AG10803 (cell line): ENCODE data around the gene GALNT2.

ENCODE experiments used
- DNase-seq: peaks from one replicate; pipeline ENCODE4 v3.0.0; 2010; ENCODE audit warnings: low read depth
- H3K4me3 ChIP-seq: 2 replicates; pipeline ENCODE4 v1.5.1; 2011; ENCODE audit warnings: mild to moderate bottlenecking, low read length, control low read depth
- CTCF ChIP-seq: conservative IDR thresholded peaks from 2 replicates; pipeline ENCODE4 v1.5.1; 2011; ENCODE audit warnings: mild to moderate bottlenecking, low read length, control low read depth, inconsistent platforms

GALNT2 gene

GRCh38 chr1:230174041-230174440 is 107.0 kb downstream of the GALNT2 start:
- no peak for TF ChIP-seq CTCF

GRCh38 chr1:230174471-230175162 is 107.6 kb downstream of the GALNT2 start:
- no peak for DNase-seq
- TF ChIP-seq CTCF = no peak
- no peak overlapping the region for H3K4me3 ChIP-seq

More at GRCh38 chr1:230174041-230174440, 107.0 kb downstream of the GALNT2 start:
- no peak overlapping the region for H3K4me3 ChIP-seq
- no peak for DNase-seq

GRCh38 chr1:230175163-230175747 is 108.2 kb downstream of the GALNT2 start:
- no peak overlapping the region for H3K4me3 ChIP-seq
- no peak for DNase-seq
- no peak for TF ChIP-seq CTCF

- DNase-seq = no peak
- TF ChIP-seq CTCF = no peak
- H3K4me3 ChIP-seq = no peak overlapping the region
Observed at GRCh38 chr1:230175839-230176238, 108.8 kb downstream of the GALNT2 start.

GRCh38 chr1:230176326-230176725 is 109.3 kb downstream of the GALNT2 start:
- no peak overlapping the region for H3K4me3 ChIP-seq
- DNase-seq = no peak
- TF ChIP-seq CTCF = no peak

GRCh38 chr1:230176871-230177411 is 109.9 kb downstream of the GALNT2 start:
- DNase-seq = peak; percentile 44
- H3K4me3 ChIP-seq = peak overlapping the region; percentile 17; the same call in 1 of the 2 replicates
- TF ChIP-seq CTCF = no peak; the same call in 1 of the 2 replicates

- TF ChIP-seq CTCF = no peak
- no peak overlapping the region for H3K4me3 ChIP-seq
- no peak for DNase-seq
Observed at GRCh38 chr1:230179249-230179648, 112.2 kb downstream of the GALNT2 start.
